T-helper 17 cell (primary cell): ENCODE data around the gene MAP7. TPM values are rescaled to one million over a fixed set of nuclear protein-coding genes. Genes with fewer than 3 reads are reported as not detected.
"Not testable (repeated sequence)": the region's sequence is repeated elsewhere in the genome, so short reads cannot be mapped to it uniquely, and the experiment has no call there.

ENCODE experiments used
- ATAC-seq: fragments of 150-1000 bp; cut with Tn5 transposase; 2 replicates; pipeline ENCODE4 v1.10.0; 2021; ENCODE audit warnings: mild to moderate bottlenecking, moderate library complexity
- DNase-seq, 3 donors: peaks; one replicate each; pipeline versions ENCODE4 v3.0.0 to v3.0.0-alpha.2; 2020 to 2021
- H3K9me3 ChIP-seq: one replicate; pipeline ENCODE4 v1.7.0; 2013; ENCODE audit warnings: low read length, mild to moderate bottlenecking; ENCODE audit not compliant: control insufficient read depth, poor library complexity, severe bottlenecking
- H3K27ac Mint-ChIP-seq: one replicate; pipeline ENCODE4 v1.8.0; 2022; ENCODE audit warnings: mild to moderate bottlenecking, moderate library complexity, mixed read lengths
- H3K27me3 Mint-ChIP-seq: one replicate; pipeline ENCODE4 v1.8.0; 2022; ENCODE audit warnings: mixed read lengths
- H3K36me3 Mint-ChIP-seq: one replicate; pipeline ENCODE4 v1.8.0; 2022; ENCODE audit warnings: low read depth, mixed read lengths
- H3K4me1 Mint-ChIP-seq: one replicate; pipeline ENCODE4 v1.8.0; 2022; ENCODE audit warnings: mild to moderate bottlenecking, mixed read lengths
- H3K4me3 Mint-ChIP-seq: one replicate; pipeline ENCODE4 v1.8.0; 2022; ENCODE audit warnings: mild to moderate bottlenecking, moderate library complexity, mixed read lengths
- total RNA-seq, 4 donors: library from RNA in 2 of 4; stranded (reverse) in 2 of 4; gene quantifications; one replicate each; pipeline ENCODE4 v1.2.3 and lab custom pipeline; 2022 to 2026

Gene MAP7
- total RNA-seq, 2 donors from 2014 or later = 0.26 to 0.27 TPM

DNA sequence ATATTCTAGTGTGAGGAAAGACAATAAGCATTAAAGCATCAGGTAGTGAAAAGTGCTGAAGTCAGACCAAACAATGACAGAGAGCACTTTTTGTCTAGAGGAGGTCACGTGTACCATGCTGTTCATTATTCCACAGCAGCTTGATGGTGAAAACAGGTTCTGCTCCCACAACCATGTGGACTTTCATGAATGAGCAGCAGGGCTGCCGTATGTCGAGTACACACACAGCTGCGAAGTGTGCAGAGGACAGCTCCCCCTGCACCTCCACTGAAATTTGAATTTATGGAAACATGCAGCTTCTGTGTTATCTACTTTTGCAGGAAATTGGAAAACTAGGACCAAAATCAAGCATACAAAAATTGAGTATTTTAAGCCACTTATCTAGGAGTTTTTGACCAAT is 85.3 kb downstream of the MAP7 start:
- ATAC-seq (no peak), DNase-seq (no peak)
- H3K36me3 Mint-ChIP-seq = no peaks in the 10 kb centered on the region
- peaks cover 23% of the 10 kb centered on the region for H3K27me3 Mint-ChIP-seq
- peaks cover 11% of the 10 kb centered on the region for H3K4me1 Mint-ChIP-seq
- H3K9me3 ChIP-seq = no peaks in the 10 kb centered on the region
- no peak overlapping the region for H3K4me3 Mint-ChIP-seq
- no peak overlapping the region for H3K27ac Mint-ChIP-seq

- Mint-ChIP-seq H3K27ac (no peak overlapping the region), H3K36me3 (no peaks in the 10 kb centered on the region), H3K27me3 (peaks cover 23% of the 10 kb centered on the region), H3K4me1 (peaks cover 9% of the 10 kb centered on the region), H3K4me3 (no peak overlapping the region)
- no peak for DNase-seq
- no peaks in the 10 kb centered on the region for H3K9me3 ChIP-seq
- ATAC-seq = no peak
These were observed 86.1 kb downstream of the MAP7 start for GRCh38 chr6:136464148-136464547.

GRCh38 chr6:136463743-136464142 is 86.5 kb downstream of the MAP7 start:
- ATAC-seq (no peak), DNase-seq (no peak)
- Mint-ChIP-seq H3K27me3 (peaks cover 23% of the 10 kb centered on the region), H3K36me3 (no peaks in the 10 kb centered on the region), H3K27ac (no peak overlapping the region), H3K4me3 (no peak overlapping the region), H3K4me1 (peaks cover 7% of the 10 kb centered on the region)
- no peaks in the 10 kb centered on the region for H3K9me3 ChIP-seq

DNA sequence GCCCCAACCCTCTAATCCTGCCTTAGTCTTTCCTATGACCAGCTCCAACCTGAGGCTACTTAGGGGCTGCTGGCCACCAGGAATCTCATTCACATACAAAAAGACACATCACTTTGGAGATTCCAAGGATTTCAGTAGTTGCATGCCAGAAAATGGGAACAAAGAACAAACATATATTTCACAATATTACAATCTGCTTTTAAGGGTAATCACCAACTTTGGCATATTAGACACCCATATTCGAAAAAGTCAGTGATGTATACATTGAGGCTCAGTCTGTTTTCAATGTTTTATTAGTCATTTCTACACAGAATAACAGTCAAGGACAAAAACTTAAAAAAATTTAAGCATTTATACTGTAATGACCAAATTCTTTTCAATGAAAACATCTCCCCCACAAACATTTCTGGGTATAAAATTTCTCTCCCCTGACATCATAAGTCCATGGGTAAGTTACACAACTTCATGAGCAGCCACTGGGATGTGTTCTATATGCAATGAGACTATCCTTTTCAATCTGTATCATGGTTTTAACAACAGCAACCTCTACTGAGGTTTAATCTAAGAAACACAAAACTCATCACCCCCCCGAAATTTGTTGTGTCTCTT is 103.5 kb downstream of the MAP7 start:
- Mint-ChIP-seq H3K27me3 (peaks cover 26% of the 10 kb centered on the region), H3K36me3 (no peaks in the 10 kb centered on the region)
- no peak for ATAC-seq

DNA sequence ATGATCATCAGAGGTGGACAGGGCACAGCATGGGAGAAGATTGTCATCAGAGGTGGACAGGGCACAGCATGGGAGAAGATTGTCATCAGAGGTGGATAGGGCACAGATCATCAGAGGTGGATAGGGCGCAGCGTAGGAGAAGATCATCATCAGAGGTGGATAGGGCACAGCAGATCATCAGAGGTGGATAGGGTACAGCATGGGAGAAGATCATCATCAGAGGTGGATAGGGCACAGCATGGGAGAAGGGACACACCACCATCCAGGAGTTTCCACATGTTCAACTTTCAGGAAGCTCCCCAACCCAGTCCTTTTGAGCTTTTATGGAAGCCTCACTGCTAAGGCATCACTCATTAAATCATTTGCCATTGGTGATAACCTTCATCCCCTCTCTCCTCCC is 104.1 kb downstream of the MAP7 start:
- Mint-ChIP-seq H3K4me1 (no peaks in the 10 kb centered on the region), H3K27me3 (peaks cover 23% of the 10 kb centered on the region), H3K4me3 (no peak overlapping the region), H3K27ac (peak overlapping the region; percentile 49), H3K36me3 (no peaks in the 10 kb centered on the region)
- ATAC-seq (no peak), DNase-seq (no peak)
- no peaks in the 10 kb centered on the region for H3K9me3 ChIP-seq

More for the DNA sequence above, 103.5 kb downstream of the MAP7 start:
- H3K9me3 ChIP-seq = no peaks in the 10 kb centered on the region
- Mint-ChIP-seq H3K27ac (no peak overlapping the region), H3K4me1 (no peaks in the 10 kb centered on the region), H3K4me3 (no peak overlapping the region)
- DNase-seq = no peak

- Mint-ChIP-seq H3K4me1 (no peaks in the 10 kb centered on the region), H3K4me3 (no peak overlapping the region), H3K27me3 (peaks cover 23% of the 10 kb centered on the region), H3K27ac (no peak overlapping the region), H3K36me3 (no peaks in the 10 kb centered on the region)
- H3K9me3 ChIP-seq = no peaks in the 10 kb centered on the region
- no peak for DNase-seq
- no peak for ATAC-seq
These were observed 105.2 kb downstream of the MAP7 start for GRCh38 chr6:136445063-136445462.

- Mint-ChIP-seq H3K27ac (no peak overlapping the region), H3K36me3 (no peaks in the 10 kb centered on the region), H3K4me3 (no peak overlapping the region), H3K4me1 (no peaks in the 10 kb centered on the region), H3K27me3 (peaks cover 17% of the 10 kb centered on the region)
- DNase-seq (no peak), ATAC-seq (no peak)
- no peaks in the 10 kb centered on the region for H3K9me3 ChIP-seq
These were observed 110.0 kb downstream of the MAP7 start for GRCh38 chr6:136440203-136440602.

GRCh38 chr6:136439514-136440190 is 110.6 kb downstream of the MAP7 start:
- H3K9me3 ChIP-seq = no peaks in the 10 kb centered on the region
- Mint-ChIP-seq H3K27ac (no peak overlapping the region), H3K36me3 (no peaks in the 10 kb centered on the region), H3K4me1 (no peaks in the 10 kb centered on the region), H3K4me3 (no peak overlapping the region), H3K27me3 (peaks cover 17% of the 10 kb centered on the region)
- DNase-seq (no peak), ATAC-seq (no peak)

GRCh38 chr6:136438441-136438840 is 111.8 kb downstream of the MAP7 start:
- H3K27me3 Mint-ChIP-seq = peaks cover 23% of the 10 kb centered on the region
- H3K27ac Mint-ChIP-seq = no peak overlapping the region
- ATAC-seq (no peak), DNase-seq (no peak)
- no peaks in the 10 kb centered on the region for H3K36me3 Mint-ChIP-seq
- no peaks in the 10 kb centered on the region for H3K4me1 Mint-ChIP-seq
- no peaks in the 10 kb centered on the region for H3K9me3 ChIP-seq
- H3K4me3 Mint-ChIP-seq = no peak overlapping the region

GRCh38 chr6:136437246-136437645 is 113.0 kb downstream of the MAP7 start:
- no peak overlapping the region for H3K4me3 Mint-ChIP-seq
- no peak for DNase-seq
- H3K9me3 ChIP-seq = no peaks in the 10 kb centered on the region
- ATAC-seq = no peak
- H3K4me1 Mint-ChIP-seq = no peaks in the 10 kb centered on the region
- H3K27me3 Mint-ChIP-seq = peaks cover 27% of the 10 kb centered on the region
- H3K27ac Mint-ChIP-seq = no peak overlapping the region
- H3K36me3 Mint-ChIP-seq = no peaks in the 10 kb centered on the region

DNA sequence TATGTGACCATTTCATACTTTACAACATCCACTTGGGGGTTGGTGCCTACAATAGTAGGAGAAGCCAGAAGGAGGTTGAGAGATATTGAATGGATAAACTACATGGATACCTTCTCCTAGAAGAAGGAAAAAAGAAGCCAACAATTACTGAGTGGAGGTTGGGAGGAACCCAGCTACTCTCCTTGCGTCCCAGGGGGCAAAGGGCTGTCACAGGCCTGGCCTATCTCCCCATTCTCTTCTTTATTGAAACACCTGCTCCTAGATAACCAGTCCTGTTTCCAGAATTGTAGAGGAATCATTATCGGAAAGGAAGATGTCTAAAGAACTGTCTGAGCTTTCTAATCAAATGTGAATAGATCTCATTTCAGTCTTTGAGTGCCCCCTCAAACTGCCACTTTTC is 115.1 kb downstream of the MAP7 start:
- H3K4me3 Mint-ChIP-seq = no peak overlapping the region
- peaks cover 34% of the 10 kb centered on the region for H3K27me3 Mint-ChIP-seq
- H3K27ac Mint-ChIP-seq = no peak overlapping the region
- no peak for DNase-seq
- no peaks in the 10 kb centered on the region for H3K9me3 ChIP-seq
- peaks cover 5% of the 10 kb centered on the region for H3K36me3 Mint-ChIP-seq
- no peak for ATAC-seq
- H3K4me1 Mint-ChIP-seq = no peaks in the 10 kb centered on the region

DNA sequence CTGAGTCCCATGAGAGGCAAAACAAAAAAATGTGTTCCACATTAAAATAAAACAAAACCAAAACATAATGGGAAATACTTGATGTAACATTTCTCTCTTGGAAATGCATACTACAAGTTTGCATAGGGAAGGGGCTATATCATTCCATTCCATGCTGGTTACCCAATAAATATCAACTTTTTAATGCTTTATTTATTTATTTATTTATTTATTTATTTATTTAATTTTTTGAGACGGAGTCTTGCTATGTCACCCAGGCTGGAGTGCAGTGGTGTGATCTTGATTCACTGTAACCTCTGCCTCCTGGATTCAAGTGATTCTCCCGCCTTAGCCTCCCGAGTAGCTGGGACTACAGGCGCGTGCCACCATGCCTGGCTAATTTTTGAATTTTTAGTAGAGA is 118.9 kb downstream of the MAP7 start:
- ATAC-seq, H3K9me3 ChIP-seq, H3K27ac Mint-ChIP-seq, H3K4me1 Mint-ChIP-seq, DNase-seq, H3K4me3 Mint-ChIP-seq, H3K36me3 Mint-ChIP-seq: not testable (repeated sequence)
- H3K27me3 Mint-ChIP-seq = peaks cover 40% of the 10 kb centered on the region

- DNase-seq (no peak), ATAC-seq (no peak)
- H3K4me1 Mint-ChIP-seq = no peaks in the 10 kb centered on the region
- H3K9me3 ChIP-seq = no peaks in the 10 kb centered on the region
- no peak overlapping the region for H3K4me3 Mint-ChIP-seq
- H3K27me3 Mint-ChIP-seq = peaks cover 43% of the 10 kb centered on the region
- no peak overlapping the region for H3K27ac Mint-ChIP-seq
- H3K36me3 Mint-ChIP-seq = peaks cover 7% of the 10 kb centered on the region
These were observed 120.8 kb downstream of the MAP7 start for GRCh38 chr6:136429264-136430065.
